NCI-H2196 (cell line): ENCODE data around the gene CHIA.

Source experiments
- DNase-seq: peaks from one replicate; lab custom pipeline; 2025; ENCODE audit not compliant: unreplicated experiment; lab: John Stamatoyannopoulos, UW

CHIA gene

DNA sequence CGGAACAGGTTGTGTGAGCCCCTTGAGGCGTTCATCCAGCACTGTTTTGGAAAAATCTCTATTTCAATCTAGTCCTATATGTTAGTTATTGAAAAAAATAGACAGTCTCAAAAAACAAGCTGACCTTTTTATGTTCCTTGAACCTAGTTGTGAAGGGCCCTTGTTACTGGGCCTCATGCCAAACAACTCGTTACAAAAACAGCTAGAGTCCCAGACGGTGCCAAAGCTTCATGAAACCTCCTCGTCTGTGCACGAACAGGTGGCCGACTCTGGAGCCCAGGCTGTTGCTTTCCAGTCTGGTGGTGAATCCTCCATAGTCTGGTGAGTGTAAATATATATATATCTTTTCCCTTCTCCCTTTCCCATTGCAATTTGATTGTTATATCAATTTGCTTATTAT, at the start of gene CHIA:
Gene CHIA (plus strand): TSS at position 222 of the 400 bp plus-strand sequence. CDS start 19,617 bp downstream, outside the sequence.
- DNase-seq = peak; percentile 88

- no peak for DNase-seq
These were observed 48.9 kb upstream of the CHIA start for GRCh38 chr1:111241797-111242196.

GRCh38 chr1:111242805-111243523, 47.7 kb upstream of the CHIA start:
- DNase-seq = no peak

DNA sequence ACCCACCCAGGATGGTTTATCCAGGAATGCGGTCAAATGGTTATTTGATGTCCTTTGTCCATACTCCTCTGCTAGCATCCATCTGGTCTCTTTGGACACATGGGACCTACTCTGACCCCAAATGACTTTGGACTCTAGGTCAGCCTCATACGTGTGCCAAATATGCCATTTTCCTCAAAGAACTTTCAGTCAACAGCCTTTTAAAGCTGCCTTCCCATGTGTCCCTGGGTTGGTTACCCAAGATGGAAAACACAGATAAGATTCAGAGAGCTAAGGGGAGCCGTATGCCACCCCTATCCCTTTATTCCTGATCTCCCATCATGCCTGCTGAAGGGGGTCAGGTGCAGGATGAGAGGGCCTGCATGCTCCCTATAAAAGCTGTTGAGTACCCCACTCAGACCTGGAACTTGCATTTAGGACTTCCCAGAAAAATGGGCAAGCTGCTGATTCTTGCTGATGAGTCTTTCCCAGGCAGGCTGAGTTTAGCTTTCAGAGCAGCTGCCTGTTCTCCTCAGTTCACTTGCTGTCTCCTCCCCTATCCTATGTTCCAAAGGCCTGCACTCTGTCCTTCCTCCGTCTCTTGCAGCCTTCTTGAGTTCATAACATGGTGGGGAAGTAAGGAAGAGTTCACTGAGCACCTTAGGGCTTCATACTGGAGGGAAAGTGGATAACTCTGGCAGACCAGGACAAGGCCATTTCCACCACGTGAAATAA, 43.4 kb upstream of the CHIA start:
- DNase-seq = no peak

DNA sequence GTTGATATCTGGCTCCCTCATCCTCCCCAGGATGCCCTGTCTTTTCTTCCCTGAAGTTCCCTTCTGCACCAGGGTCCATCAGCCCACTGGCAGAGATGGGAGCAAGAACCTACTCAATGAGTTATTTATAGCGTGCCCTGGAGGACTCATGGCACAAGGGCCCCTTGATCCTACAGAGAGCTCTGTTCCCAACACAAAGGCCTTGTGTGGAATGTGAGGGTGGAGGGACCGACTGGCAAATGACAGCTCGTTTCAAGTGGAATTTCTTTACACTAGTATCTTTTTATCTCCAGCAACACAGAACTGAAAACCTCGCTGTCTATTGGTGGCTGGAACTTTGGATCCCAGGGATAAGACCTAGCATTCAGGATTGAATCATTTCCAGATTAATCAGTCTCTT, 40.7 kb upstream of the CHIA start:
- DNase-seq = no peak

DNA sequence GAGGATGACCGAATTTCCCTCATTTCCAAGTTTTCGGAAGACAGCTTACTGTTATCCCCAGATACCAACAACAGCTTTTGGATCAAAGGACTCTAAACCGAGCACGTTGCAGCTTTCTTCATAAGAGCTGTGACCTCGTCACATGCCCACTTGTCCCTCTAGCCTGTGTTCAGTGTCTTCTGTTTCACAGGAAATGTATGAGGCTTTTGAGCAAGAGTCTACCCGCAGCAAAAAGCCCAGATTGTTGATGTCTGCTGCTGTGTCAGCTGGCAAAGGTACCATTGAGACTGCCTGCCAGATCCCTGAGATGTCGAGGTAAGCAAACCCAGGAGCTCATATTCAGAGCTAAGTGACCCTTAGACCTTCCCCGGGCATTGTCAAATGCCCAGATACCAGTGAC, 39.1 kb upstream of the CHIA start:
- no peak for DNase-seq

GRCh38 chr1:111252786-111253185, 37.9 kb upstream of the CHIA start:
- DNase-seq = no peak

- no peak for DNase-seq
These were observed 36.8 kb upstream of the CHIA start for GRCh38 chr1:111253876-111254275.

DNA sequence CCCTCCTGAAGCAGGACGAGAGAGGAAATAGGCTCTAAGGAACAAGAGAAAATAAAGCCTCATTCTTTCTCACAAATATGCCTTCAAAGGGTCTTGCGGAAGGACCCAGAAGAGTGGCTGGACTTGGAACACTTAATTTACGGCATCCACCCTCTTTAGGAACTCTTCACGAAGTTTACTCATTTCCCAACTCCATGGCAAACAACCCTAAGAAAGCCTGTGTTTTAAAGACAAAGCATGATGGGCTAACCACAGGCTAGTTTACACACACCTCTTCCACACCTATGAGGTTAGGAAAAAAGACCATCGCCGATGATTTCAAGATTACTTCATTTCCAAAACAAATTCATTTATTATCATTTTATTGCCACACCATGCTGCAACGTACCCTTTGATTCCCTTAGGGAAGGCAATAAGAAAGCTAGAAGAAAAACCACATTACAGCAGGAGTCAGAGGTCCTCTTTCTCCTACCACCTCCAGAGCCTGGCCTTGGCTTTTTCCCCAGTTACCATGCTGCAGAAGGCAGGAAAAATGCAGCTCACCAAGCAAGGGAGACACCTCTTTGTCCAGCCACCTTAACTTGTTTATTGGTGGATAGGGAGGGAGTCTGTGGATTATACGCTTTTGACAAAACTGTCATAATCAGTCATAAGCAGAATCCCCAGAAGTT, 33.5 kb upstream of the CHIA start:
- no peak for DNase-seq

DNA sequence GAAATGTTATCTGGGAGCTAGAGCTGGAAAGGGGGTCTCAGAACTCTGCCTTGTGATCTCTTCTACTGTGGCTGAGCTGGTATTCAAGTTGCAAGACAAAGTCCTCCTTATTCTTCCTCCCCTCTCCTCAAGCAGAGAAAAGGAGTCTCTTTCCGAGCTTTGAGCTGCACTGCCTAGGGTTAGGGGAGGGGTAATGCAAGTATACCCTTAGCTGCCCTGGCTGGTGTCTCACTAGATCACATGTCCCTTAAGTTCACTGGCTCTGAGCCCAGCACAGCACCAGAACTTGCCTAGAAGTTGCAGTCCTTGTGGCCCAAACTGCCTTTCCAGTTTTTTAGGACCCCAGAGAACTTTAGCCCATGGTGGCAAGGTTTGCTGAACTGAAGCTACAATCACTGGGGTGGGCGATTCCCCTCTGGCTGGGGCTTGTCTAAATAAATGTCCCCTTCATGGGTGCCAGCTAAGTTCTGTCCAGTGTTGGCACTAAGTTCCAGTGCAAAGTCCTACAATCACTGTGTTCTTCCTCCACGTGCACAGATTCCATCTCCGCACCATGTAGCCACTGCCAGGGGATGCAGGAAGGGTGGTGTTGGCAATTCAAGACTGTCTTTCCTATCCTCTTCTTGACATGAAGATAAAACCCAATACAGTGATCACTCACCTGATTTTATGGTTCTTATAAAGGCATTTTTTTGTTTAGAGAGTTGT, 22.7 kb upstream of the CHIA start:
- no peak for DNase-seq

DNA sequence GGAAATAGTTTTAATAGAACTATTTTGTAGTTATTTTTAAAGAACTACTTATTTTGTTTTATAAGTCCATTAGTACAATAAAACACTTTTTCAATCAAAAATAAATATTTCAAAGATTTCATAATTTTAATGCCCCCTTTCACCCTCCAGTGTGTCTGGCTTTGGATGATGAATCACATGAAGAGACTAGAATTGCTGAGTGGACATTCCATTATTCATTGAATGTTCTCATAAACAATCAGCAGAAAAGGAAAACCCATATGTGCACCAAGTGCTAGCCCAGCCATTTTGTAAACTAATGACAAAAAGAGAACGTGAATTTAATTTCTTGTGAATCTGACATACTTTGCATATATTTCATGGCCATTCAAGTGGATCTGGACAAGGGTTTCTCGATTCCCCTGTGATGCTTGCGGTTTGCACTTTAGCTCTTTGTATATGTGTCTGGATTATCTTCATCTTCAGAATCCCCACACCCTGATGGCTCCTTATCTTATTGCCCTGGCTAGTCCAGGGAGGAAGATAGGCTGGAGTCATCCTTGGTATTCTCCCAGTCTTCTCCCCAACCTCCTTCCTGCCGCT, 20.7 kb upstream of the CHIA start:
- no peak for DNase-seq

GRCh38 chr1:111270771-111271463, 19.7 kb upstream of the CHIA start:
- DNase-seq = no peak

DNA sequence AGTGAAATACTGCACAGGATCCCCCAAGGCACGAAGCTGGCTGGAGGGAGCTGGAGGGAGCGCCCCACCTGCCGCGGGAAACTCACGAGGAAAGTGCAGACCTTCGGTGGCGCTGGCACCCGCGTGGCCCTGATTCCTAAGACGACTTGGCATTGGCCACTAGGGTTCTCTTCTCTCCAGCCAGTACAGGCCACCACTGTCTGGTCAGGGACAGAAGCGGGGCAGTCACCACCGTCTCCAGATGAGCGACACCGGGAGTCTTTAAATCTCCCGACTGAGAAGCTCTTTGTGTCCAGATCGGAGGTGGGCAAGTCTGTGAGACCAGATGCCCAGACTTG, 19.2 kb upstream of the CHIA start:
- DNase-seq = no peak

- DNase-seq = no peak
These were observed 18.6 kb upstream of the CHIA start for GRCh38 chr1:111272081-111272480.

GRCh38 chr1:111274653-111275052, 16.0 kb upstream of the CHIA start:
- no peak for DNase-seq

DNA sequence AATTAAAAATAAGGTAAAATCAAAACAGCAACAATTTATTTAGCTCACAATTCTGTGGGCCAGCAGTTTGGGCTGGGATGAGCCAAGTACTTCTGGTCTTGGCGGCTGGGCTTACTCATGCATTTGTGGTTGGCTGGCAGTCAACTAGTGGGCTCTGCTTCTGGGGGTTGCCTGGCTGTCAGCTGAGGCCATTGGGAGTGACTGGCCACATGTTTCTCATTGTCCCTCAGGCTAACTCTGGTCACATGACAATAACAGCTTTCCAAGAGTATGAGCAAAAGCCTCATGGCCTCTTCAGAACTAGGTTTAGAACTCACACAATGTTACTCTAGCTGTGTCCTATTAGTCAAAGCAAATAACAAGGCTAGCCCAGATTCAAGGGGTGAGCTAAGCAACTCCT, 15.6 kb upstream of the CHIA start:
- peak; percentile 23 for DNase-seq

- DNase-seq = no peak
These were observed 14.7 kb upstream of the CHIA start for GRCh38 chr1:111275780-111276433.

DNA sequence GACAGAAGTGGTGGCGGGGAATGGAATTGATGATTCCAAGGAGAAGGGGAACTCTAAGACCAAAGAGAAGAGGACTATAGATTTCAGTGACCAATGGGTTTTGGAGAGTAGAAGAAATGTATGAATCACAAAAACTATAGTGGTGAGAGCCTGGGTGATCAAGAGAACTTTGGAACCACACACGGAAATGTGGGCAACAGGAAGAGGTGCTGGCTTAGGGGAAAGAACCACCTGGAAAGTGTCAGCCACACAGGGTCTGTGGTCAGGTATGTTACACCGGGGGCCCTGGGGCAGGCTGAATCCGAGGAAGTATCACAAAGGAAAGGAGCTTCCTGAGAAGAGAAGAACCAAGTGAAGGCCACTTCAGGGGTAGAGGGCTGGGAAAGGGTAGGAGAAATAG, 11.5 kb upstream of the CHIA start:
- DNase-seq = no peak

- DNase-seq = no peak
These were observed 10.4 kb upstream of the CHIA start for GRCh38 chr1:111280267-111280666.

- no peak for DNase-seq
These were observed 9.2 kb upstream of the CHIA start for GRCh38 chr1:111281411-111281810.
